GM08714 (cell line): ENCODE results near the gene TGM3.

Experiments
- H3K4me3 ChIP-seq: fragments of 200-500 bp; sonication (Bioruptor generic); 2 replicates; pipeline ENCODE4 v1.5.1; 2014; ENCODE audit warnings: mild to moderate bottlenecking, low read length, inconsistent platforms
- ZNF274 ChIP-seq: IDR thresholded peaks from 2 replicates; pipeline ENCODE4 v1.6.1; 2012; ENCODE audit warnings: mild to moderate bottlenecking, low read depth, low read length

TGM3 gene

GRCh38 chr20:2332711-2333110 lies 36.9 kb downstream of the TGM3 start:
- no peak overlapping the region for H3K4me3 ChIP-seq
- TF ChIP-seq ZNF274: no peak

GRCh38 chr20:2333821-2334220 lies 38.0 kb downstream of the TGM3 start:
- H3K4me3 ChIP-seq: no peak overlapping the region
- TF ChIP-seq ZNF274: no peak

GRCh38 chr20:2335096-2335870 lies 39.5 kb downstream of the TGM3 start:
- TF ChIP-seq ZNF274: no peak
- H3K4me3 ChIP-seq: no peak overlapping the region

- no peak for TF ChIP-seq ZNF274
- H3K4me3 ChIP-seq: no peak overlapping the region
These were observed 40.7 kb downstream of the TGM3 start for GRCh38 chr20:2336471-2336870.

- no peak overlapping the region for H3K4me3 ChIP-seq
- no peak for TF ChIP-seq ZNF274
These were observed 41.3 kb downstream of the TGM3 start for GRCh38 chr20:2337142-2337541.

DNA sequence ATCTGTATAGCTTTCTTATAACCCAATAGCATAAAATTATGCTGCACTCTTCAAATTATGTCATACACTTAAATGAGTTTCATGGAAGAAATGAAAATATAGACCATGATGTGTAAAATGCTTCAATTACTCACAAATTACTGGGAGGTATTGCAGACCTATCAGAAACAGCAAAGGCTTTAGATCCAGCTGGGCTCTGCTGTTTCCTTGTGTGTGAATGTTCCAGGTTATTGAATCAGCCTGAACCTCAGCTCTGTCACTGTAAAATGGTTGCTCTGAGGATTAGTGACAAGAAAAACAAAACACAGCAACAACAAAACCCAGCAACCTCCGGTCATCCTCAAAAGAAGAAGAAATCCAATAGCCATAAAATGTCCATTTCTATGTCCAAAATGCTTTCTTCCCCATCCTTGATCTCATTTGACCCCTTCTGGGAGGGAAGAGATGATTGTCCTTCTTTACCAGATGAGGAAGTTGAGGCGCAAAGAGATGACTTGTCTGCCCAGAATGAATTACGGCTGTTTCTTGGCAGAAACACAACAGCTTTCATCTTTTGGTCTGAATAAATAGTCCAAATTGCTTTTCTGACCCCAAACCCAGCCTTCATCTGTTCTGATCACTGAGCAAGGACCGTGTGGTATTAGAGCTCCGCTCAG lies 42.7 kb downstream of the TGM3 start:
- no peak for TF ChIP-seq ZNF274
- no peak overlapping the region for H3K4me3 ChIP-seq

DNA sequence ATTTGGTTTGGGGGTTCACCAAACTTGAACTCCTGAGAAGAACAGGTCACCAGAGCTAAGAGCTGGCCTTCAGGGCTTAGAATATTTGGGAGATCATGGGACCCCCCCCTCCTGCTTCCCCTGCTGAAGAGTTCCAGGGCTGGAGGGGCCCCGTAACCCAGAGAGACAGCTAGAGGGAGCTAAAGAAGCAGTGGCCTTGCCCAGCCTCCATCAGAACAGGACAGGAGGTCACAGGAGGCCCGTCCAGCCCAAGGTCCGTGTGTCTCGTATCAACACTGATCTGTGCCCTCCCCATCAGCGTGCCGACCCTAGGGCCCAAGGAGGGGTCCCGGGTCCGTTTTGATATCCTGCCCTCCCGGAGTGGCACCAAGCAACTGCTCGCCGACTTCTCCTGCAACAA lies 44.3 kb downstream of the TGM3 start:
- no peak for TF ChIP-seq ZNF274
- H3K4me3 ChIP-seq: no peak overlapping the region

DNA sequence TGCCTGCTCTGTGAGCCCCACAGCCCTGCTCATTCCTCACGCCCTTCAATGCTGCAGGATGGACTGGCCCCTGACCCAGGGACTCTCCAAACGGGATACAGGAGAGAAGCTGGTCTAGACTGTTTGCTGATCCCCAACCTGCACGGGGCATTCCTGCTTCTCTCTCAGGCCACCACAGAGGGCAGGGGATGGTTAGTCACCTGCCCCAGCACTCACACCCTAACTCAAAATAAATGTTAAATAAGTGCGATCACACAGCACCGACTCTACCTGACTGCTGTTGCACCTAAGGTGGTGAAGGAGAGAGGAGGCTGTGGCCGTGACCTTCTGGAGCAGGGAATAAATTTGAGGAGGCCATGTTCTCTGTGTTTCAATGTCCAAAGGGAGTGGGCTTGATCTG lies 45.0 kb downstream of the TGM3 start:
- H3K4me3 ChIP-seq: no peak overlapping the region
- no peak for TF ChIP-seq ZNF274

DNA sequence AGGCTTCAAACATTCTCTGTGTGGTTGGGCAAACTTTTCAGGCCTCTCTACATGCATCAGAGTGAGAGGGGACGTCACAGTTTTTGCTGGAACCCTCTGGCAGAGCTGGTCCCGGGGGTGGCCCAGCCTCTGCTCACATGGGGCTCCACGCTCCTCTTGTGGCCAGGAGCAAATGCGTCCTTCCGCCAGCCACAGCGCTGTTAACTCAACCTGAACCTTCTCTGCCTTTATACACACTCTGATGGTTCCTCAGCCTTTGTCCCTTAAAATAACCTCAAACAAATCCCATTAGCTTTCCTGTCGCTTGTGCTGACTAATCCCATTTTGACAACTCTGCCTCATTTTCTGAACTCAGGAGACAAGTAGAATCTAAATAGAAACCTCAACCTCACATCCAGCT lies 45.5 kb downstream of the TGM3 start:
- no peak overlapping the region for H3K4me3 ChIP-seq
- no peak for TF ChIP-seq ZNF274

DNA sequence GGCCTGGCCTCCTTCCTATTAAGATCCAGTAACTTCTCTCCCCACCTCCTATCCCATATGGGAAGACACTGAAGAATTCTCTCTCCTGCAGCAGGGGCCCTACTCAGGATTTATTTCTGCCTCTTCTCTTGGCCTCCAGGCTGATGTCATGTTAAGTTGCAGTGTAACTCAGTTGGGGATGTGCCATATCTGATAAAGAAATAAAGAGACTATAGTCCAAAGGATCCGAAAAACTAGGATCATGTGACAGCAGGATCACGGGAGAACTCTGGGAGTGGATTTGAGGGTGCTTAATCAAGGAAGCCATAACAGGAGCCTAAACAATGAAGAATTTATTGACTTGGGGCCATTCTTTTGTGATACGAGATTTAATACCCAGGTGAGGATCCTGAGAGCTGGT lies 46.4 kb downstream of the TGM3 start:
- TF ChIP-seq ZNF274: no peak
- H3K4me3 ChIP-seq: no peak overlapping the region

- no peak for TF ChIP-seq ZNF274
- H3K4me3 ChIP-seq: no peak overlapping the region
These were observed 50.4 kb downstream of the TGM3 start for GRCh38 chr20:2346188-2346587.

DNA sequence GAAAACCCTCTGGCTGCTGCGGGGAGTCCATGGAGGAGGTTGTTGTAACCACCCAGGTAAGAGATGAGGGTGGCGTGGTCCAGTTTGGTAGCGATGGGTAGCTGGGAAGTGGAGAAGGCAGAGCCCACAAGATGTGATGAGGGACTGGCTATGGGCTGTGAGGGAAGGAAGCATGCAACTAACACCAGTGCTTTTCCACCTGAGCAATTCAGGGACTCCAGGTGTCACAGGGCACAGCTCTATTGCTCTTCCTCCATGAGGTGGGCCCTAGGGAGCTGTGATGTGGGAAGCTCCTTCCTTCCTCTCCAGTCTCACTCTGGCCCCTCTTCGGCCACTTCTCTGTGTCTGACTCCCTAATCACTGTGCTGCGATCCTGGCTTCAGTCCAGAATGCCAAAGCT lies 52.5 kb downstream of the TGM3 start:
- no peak overlapping the region for H3K4me3 ChIP-seq
- no peak for TF ChIP-seq ZNF274

DNA sequence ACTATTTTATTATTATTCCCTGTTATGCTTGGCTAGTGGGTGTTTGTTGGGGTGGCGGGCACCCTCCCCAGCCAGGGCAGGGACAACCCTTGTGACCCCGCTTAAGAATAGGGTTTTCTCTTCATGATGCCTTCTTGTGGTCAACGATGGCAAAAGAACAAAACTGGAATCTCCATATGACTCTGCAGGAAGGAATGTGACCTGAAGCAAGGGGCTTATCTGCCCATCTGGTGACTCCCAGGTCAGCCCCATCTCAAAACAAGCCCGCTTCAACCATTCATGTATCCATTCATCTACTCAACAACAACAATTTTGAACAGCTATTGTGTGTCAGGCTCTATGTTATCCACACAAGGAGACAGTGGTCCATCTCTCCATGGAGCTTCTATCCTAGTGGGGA lies 54.0 kb downstream of the TGM3 start:
- TF ChIP-seq ZNF274: no peak
- no peak overlapping the region for H3K4me3 ChIP-seq

GRCh38 chr20:2350606-2351005 lies 54.8 kb downstream of the TGM3 start:
- H3K4me3 ChIP-seq: no peak overlapping the region
- TF ChIP-seq ZNF274: no peak

GRCh38 chr20:2353231-2353630 lies 57.4 kb downstream of the TGM3 start:
- no peak for TF ChIP-seq ZNF274

More at GRCh38 chr20:2353231-2353630, 57.4 kb downstream of the TGM3 start:
- H3K4me3 ChIP-seq: no peak overlapping the region
